HG03432 (cell line): Measurements from ENCODE around the gene DIDO1.
A peak's percentile ranks its signal among the peaks of the same experiment; 100 is the strongest.

Experiments
- ATAC-seq: cut with Tn5 transposase; IDR thresholded peaks from one replicate; pipeline ENCODE4 v1.9.1; 2021; ENCODE audit warnings: mild to moderate bottlenecking, moderate library complexity; ENCODE audit not compliant: unreplicated experiment

DIDO1 gene

GRCh38 chr20:62913043-62913630, 13.2 kb downstream of the DIDO1 start:
- no peak for ATAC-seq

DNA sequence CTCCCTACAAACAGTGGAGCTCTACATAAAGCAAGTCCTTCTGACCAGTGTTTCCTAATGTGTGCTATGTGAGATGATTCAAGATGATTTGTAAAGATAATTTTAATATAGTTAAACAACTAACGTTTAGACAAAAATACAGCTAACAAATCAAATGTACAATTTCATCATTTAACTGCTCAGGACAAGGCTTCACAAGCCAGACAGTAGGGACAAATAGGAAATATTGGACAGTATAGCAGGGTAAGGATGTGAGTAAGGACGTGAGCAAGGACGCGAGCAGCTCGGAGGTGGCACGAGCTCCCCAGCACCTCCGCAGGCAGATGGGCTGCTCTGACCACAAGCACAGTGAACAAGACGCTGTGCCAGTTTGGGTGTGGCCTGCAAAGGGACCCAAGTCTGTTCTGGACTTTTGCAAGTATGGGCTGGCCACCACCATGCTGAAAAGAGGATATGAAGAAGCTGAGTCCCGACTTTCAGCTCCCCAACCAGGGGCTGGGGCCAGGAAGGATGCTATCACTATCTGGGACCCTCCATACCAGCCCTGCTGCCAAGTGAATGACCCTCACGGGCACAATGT, 14.5 kb downstream of the DIDO1 start:
- ATAC-seq, result no peak

DNA sequence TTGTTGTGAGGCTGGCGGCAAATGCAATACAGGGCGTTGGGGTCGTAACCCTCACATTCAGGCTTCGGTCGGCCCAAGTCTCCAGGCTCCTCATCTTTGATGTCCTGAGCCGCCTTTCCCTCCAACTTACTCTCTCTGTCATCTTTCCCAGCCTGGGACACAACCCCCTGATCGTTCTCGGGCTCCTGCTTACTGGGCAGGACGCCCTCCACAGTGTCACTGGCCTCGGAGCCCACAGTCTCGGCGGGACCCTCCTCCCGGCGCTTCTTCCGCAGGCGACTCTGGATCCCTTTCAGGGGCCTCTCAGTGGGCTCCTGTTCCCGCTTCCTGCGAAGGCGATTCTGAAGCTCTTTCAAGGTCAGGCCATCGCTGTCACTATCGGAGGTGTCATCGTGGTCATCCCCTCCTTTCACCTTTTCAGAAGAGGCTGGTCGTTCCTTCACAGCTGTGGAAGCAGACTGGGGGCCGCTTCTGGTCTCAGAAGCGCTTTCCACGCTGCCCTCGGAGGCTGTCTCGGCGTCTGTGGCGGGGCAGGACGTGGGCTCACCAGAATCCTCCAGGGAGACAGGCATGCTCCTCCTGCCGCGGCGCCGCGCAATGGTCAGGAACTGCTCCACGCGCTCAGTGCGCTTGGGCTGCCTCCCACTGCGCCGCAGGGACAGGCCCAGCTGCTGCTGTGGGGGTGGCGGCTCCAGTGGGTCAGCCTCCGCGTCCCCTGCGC, 15.4 kb downstream of the DIDO1 start:
- no peak for ATAC-seq

- ATAC-seq, result no peak
Measured at GRCh38 chr20:62910217-62910766, 16.0 kb downstream of the DIDO1 start.

GRCh38 chr20:62908971-62909791, 17.1 kb downstream of the DIDO1 start:
- ATAC-seq, result no peak

DNA sequence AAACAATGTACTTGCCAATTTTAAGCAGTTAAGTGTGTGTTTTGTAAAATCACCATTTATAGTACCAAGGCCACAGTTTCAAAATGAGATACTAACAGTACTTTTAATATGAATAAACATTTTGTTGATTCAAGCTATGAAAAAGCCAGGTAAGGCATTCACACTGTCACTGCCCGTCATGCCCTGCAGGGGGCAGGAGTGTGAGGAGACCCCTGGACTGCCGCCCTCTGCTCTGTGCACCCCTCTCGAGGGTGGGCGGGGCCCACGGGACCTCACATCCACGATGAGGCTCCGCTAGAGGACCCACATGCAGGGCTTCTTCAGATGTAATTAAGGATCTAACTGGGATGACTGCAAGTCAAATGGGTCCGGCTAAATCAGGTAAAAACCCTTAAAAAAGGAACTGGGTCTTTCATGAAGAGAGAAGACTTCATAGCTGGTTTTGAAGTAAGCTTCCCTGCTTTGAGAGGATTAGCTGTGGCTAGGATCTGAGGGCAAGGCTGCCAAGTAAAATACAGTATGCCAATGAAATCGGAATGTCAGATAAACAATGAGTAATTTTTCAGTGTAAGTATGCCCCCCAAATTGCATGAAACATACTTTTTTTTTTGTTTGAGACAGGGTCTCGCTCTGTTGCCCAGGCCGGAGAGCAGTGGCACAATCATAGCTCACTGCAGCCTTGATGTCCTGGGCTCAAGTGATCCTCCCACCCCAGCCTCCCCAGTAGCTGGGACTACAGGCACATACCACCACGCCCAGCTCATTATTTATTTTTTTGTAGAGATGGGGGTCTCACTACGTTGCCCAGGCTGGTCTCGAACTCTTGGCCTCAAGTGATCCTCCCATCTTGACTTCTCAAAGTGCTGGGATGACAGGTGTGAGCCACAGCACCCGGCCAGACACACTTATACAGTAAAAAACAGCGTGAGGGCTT, 18.7 kb downstream of the DIDO1 start:
- no peak for ATAC-seq

- no peak for ATAC-seq
Measured at GRCh38 chr20:62906647-62907375, 19.5 kb downstream of the DIDO1 start.

GRCh38 chr20:62906209-62906608, 20.1 kb downstream of the DIDO1 start:
- no peak for ATAC-seq

DNA sequence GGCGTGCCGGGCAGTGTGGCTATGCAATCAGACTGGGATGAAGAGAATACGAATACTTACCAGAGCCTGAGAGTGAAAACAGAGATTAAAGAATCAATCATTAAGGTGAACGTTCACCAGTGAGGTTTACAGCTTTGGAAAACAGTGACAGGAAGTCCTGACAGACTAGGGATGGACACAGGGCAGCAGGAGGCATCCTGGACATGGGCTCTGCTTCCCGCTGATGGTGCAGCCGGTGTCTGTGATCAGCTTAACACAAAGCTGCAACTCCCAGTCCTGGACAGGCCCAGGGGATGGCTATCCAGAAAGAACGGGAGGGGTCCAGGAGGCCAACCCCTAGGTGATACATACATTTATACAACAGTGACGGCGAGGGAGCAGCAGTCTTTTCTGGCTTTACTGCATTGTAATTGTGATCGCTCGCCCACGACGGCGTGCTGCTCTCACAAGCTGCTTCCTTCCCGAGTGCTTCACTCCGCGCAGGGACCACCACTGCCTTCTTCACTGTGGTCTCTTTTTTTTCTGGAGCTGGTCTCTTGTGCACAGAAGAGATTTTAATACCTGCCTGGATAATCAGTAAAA, 20.7 kb downstream of the DIDO1 start:
- ATAC-seq, result no peak

GRCh38 chr20:62902926-62903615, 23.2 kb downstream of the DIDO1 start:
- ATAC-seq, result no peak

DNA sequence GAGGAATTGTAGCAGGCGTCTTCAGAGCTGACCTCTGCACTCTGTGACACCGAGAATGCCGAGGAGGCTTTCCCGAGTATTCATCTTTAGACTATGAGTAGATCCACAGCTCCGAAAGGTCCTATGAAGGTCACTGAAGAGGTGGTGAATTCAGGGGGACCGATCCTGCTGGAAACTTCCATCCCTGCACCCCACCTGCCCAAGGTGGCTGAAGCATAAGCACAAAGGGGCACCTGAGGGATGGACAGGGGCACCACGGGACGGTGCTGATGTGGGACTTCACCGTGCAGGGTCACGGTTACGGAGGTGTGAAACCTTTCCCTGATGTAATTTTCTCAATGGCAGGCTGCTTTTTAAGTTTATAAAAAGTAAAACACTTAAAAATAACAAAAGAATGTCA, 24.4 kb downstream of the DIDO1 start:
- no peak for ATAC-seq

DNA sequence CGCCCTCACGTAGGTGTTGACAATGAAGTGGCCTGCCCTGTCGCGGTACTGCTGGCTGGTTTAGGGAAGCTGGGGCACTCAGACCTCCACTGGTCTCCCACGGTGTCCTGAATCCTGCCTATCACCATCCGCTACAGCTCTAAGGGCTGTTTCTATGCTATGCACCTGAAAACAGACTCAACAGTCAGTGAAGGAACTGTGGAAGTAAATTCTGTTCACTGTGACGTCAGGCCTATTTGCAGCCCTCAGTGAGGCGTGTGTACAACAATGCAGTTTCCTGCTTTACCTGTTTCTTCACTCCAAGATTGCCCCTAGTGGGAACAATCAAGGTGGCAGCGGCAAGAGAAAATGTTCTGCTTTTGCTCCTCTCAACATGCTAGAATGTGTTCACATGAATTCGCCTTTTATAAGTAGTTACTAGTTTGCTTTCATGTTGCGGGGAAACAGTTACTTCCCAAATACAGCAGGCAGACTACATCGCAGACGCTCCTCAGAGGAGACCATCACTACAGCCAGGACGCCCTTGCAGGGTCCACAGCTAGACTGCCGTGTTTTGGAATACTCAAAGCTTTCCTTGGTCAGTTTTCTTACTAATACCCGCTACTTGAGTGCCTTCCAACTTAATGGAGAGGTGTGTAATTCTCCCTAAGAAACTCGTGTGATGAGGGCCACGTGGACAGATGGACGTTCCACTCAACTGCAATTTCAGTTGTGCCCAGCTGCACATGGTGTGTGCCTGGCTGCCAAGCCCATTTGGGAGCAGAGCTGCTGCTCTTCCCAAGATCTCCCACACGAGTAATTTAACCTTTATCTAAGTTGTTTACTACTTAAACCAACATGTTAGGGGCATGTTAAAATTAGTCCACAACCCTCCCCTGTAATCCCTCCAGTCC, 25.4 kb downstream of the DIDO1 start:
- ATAC-seq, result peak; percentile 14

DNA sequence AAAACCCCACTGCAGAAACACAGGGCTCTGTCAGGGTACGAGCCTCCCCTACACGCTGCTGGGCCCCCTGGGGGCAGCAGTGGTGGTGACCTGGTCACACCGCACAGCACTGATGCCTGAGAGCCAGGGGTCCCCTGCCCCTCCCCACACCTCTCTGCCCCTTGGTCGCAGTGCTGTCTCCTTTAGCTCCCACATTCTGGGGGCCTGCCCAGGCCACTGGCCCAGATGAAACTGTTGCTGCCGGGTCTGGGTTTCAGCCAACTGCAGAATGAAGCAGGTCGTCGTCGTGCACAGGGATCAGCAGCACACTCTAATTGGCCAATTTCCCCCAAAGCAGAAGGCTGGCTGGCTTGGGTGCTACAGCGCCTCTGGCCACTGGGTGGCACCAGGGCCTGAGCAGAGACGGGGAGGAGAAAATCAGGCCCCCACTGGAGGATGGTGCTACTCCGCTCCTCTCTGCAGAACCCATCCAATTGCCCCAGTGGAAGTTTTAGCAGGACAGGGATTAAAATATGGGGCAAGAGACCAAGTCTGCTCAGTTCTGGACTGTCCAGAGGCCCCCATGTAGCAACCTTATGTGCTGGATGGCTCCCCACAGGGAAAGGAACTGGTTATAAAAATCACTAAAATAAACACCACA, 26.1 kb downstream of the DIDO1 start:
- peak; percentile 77 for ATAC-seq

DNA sequence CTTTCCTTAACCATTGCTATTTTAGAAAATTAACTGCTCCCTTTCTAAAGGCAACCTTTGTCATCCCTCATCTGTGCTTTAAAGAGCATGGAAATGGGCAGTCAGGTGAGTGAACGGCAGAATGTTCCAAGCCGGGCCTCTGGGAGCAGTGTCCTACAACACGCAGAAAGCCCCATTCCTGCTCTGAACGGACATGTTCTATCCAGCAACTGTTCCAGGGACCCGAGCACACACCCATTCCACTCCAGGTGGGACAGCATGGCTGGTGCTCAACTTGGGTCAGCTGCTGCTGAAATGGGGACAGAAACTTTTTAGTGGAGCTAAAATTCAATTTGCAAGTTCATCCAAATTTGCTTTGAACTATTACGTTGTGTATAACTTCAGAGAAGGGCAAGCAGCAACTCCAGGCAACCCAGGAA, 26.7 kb downstream of the DIDO1 start:
- ATAC-seq, result no peak

DNA sequence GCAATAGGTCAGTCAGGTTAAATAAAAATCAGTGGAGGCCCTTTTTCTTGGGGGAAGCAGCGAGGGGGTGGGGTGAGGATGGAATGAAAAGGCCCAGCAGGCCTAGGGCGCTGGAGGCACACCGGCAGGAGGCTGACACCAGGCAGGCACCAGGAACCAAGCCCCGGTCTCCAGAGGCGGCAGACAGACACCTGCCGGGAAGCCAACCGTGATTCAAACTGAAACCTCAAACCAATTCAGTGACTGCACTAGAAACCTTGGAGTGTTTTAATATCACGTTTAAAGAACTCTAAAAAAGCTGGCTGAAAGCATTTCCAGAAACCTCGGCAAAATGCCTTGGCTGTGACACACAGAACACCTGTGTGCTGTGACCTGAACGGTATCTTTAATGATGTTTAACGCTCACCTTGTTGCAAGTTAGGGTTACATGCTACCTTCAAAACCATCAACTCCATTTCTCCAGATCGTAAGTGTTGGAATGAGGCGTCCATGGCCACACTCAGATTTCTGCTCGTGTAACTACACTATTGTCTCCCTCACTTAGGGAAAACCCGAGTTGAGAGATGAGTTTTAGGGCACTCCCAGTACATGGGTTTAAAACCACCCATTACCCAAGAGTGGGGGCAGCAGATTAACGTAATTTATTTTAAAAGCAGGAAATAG, 27.2 kb downstream of the DIDO1 start:
- ATAC-seq, result no peak

DNA sequence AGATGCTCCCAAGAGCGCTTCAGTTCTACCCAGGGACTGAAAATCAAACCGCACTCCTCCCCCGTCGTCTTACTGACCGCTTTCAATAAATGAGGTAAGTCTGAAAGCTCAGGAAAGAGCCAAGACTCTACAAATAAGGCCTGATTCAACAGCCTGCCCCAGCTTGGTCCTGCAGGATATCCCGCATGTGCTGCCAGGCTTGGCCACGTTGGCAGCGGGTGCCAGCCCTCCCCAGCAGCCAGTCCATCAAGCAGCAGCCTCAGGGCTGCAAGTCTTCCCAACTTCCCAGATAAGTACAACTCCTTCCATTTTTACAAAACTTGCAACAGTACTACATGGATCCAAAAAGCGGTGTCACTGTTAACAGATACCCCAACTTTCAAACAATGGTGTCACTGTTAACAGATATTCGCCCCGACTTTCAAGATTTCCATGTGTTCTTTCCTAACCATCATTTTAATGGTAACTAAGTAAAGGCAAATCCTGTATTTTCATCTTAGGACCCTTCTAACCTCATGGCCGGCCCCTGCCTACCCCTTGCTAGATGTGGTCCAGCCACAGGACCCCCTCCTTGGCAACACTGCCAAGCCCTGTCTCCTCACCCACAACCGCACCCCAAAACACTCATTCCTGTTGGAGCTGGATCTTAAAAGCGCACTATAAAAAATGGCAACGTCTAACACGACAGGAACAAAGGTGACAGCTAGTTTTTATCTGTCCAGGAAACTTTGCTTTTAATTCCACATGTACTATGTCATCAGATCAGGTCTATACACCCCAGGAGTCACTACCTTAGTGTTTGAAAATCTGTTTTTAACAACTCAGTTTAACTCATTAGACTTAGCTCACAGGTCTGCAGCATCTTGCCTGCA, 28.0 kb downstream of the DIDO1 start:
- ATAC-seq, result no peak
